Middle frontal gyrus (tissue), 1 donor: Measurements from ENCODE around the gene SCFD1.

ENCODE experiments used
- DNase-seq: peaks from one replicate; pipeline ENCODE4 v3.0.0-alpha.2; 2015; ENCODE audit warnings: low spot score; ENCODE audit errors: extremely low spot score

The SCFD1 gene

DNA sequence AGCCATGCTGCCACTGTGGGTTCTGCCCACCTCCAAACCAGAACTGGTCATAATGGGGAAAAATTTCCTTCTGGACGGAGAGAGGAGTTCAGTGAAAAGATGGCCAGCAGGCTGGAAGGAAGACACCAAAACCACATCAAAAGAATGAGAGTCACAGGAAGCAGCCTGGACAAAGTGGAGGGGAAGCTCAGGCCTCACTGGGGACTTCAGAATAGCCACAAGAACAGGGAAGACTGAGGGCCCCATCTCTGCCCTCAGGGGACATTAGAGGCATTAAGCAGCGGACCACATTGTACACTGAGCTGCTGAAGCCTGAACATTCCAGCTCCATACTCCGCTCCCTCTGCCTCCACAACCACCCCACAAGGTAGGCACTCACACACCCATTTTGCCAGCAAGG, 132.7 kb downstream of the SCFD1 start:
- DNase-seq = no peak

DNA sequence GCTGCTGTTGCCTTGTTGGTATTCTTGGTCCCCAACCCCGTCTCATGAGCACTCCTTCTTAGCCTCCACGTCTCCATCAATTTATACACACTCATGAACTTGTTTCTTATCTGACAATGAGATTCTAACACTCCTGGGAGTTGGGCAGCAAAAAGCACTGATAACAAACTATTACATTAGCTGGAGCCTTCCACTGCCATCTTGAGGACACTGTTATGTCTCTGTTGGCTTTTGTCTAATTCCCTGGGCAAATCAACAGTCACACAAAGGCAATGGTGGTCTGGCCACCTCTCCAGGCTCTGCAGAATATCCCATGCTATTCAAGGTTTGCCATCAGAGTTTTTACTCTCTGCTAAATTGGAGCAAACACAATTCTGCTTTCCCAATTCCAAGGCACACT, 134.5 kb downstream of the SCFD1 start:
- DNase-seq = no peak

DNA sequence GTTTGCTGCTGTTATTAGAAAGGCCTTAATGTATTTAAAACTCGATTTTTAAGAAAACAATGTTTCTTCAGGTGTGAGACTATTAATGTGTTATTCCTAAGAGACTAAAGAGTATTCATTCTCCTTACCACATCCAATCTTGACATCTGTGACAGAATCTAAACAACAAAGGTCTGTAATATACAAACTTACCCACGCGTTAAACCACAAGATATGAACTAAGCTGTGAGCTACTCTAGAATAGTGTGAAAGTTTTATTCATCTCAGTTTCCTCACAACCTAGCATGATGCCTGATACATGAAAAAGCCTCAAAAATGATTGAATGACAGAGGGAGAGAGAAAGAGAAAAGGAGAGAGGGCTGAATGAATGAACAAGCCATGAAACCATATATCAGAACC, 135.0 kb downstream of the SCFD1 start:
- no peak for DNase-seq

DNA sequence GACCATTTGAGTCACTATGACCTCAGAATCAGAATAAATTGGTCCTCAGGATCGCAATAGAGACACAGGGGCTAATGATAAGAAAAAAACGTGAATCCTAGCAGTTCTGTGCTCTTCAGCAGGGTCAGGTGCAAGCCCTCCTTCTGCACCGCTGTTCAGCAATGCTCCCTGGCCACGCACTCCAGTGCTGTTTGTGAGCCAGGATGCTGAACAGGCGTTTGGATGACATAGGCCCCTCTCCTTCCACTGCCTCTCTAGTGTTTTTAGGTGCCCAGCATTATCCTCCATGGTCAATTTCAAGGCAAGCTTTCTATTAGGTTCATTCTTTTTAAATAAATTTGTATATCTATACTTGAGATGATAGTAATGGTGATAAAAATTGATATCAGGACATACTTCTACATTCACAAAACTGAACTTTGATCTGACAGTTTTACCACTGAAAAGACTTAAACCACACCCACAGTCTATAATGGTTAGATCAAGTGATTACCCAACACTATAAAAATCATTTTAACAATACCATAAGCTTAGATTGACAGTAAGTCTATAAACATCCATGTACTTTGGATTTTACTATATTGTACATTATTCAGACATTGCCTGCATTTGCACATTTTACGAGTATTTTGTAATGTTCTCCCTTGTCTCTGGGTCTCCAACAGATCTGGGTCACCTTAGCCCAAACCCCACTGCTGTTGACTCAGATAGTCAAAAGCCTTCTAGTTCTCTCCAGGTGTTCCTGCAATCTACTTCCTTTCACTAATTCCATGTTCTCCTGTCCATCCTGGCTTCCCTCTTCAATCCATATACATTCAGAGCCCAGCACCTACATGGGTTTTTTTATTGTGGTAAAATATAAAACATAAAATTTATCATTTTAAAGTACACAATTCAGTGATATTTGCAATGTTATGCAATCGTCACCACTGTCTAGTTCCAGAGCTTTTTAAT, 137.3 kb downstream of the SCFD1 start:
- no peak for DNase-seq

DNA sequence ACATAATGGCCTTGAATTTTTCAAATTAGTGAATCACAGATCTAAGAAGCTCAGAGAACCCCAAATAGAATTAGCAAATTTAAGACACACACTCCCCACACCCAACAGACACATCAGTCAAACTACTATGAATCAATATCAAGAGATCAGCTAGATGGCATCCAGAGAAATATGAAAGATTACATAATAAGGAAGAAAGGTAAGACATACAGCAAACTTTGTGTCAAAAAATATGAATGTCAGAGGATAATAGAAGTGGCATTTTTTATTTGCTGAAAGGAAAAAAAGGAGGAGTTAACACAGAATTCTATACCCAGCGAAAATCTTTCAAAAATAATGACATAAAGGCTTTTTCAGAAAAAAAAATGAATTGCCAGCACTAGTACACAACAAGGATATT, 141.8 kb downstream of the SCFD1 start:
- DNase-seq = no peak

GRCh38 chr14:30767624-30768023, 145.5 kb downstream of the SCFD1 start:
- no peak for DNase-seq

GRCh38 chr14:30768791-30769190, 146.7 kb downstream of the SCFD1 start:
- DNase-seq = no peak

- DNase-seq = no peak
These were observed 148.3 kb downstream of the SCFD1 start for GRCh38 chr14:30770376-30770775.

- no peak for DNase-seq
These were observed 149.5 kb downstream of the SCFD1 start for GRCh38 chr14:30771595-30771994.

DNA sequence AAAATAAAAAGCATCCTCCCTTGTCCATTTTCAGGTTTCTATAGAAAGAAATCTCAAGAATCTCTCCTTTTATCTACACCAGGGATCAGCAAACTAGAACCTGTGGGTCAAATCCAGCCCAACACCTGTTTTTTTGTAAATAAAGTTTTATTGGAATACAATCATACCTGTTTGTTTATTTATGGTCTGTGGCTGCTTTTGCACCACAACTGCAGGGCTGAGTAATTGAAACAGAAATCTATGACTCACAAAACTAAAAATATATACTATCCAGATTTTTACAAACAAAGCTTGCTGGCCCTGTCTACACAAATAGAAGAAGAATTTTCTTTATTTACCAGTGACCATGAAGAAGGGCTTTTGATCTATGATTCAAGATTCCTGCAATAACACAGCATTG, 157.1 kb downstream of the SCFD1 start:
- no peak for DNase-seq
